Fibroblast of skin of back (primary cell): ENCODE results near the gene CADPS.

ENCODE experiments used
- DNase-seq: peaks from one replicate; pipeline ENCODE4 v3.0.0-alpha.2; 2013

Gene CADPS

DNA sequence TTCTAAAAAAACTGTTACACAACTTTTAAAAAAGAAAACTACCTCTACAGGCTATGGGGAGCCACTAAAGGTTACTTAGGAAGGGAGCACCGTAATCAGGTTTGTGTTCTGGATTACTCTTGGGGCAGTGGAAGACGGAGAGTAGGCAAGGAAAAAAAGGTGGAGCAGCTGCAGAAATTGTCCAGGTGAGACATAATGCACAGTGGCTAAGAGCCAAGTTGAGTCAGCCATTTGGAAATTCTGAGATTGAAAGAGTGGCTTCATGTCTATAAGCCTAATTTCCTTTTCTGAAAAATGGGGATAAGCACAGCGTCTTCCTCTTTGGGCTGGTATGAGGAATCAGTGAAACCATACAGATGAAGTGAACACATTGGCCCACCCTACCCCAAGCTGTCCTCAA, 195.2 kb downstream of the CADPS start:
- no peak for DNase-seq

DNA sequence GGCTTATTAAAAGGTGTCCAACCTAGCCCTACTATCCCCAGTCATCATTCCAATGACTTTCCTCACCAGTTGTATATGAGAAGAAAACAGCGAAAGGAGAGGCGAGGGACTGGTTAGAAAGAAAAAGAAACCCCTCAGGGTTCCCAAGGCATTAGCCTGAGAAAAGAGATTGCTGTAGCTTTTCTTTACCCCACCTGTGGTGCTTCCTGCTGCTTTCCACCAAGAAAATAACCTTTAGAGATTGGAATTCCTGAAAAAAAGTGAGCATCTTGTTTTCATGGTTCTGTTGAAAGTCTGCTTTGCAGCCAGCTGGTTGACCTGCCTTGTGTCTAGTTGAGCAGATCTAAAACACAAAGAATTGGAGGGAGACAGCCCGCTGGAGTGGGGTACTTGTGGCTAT, 196.4 kb downstream of the CADPS start:
- no peak for DNase-seq

DNA sequence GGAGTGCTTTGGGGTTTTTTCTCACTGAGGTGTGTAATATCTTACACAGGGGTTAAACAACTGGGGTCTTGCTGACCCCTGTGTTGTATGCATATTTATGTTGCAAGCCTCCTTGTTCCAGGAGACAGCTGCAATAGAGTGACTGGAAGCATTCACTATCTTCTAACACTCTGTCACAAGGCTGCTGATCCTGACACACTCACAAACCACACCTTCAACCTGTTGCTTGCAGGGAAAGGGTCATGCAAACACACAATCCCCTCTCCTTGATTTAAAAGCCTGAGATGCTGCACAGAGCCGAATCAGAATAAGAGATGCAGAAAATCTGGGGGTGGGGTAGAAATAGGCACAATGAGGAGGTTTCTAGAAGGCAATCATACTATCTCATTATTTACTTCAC, 197.3 kb downstream of the CADPS start:
- no peak for DNase-seq

DNA sequence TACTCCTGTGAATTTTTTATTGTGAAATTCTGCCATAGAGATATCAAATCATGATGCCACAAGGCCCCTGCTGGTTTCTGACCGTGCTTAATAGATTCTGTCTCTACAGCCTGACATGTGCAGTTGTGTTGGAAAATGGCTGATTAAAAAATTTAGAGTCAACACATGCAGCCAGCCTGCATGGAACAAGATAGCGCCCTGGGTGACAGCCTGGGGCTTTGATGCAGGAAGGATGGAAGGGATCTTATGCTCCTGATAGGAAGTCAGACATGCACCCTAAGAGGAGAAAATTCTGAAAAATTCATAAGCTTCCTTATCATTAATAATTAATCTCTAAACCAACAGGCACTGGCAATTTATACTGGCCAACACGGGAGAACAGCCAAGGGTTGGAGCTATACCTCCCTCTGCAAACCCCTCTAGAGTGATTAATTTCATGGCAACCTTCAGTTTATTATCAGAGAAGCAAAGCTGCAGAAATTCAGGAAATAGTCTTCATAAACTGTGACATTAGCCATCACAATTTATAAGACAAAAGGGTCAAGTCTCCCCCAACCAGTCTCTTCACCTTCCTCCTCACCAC, 198.4 kb downstream of the CADPS start:
- DNase-seq: no peak

DNA sequence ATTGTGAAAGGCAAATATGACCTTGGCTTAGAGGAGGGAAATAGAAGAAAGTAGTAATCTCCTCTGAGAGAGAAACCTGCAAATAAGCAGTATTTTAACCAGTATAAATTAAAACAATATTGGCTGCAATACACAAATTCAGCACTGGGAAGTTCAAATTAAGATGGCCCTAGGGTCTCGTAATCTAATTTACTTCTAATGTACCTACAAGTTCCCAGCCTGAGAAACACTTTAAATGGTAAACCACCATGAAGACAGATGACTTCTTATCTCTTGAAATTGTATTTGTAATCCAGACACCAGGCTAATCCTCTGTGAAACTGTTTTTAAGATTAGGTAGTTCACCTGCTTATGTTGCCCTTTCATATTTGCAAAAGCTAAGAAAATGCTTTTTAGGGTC, 199.7 kb downstream of the CADPS start:
- DNase-seq: no peak

DNA sequence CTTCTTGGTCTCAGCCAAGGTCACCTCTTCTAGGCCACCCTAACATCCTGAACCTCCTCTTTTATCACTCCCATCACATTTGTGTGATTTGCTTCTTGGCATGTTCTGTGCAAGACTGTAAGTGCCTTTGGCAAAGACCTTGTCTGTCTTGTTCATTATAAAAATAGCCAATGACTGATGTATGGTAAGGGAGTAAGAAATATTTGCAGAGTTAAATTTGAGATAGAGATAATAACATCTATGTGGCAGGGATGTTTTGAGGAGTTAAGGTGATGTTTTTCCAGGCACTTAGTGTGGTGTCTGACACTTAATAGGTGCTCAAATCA, 202.3 kb downstream of the CADPS start:
- no peak for DNase-seq

DNA sequence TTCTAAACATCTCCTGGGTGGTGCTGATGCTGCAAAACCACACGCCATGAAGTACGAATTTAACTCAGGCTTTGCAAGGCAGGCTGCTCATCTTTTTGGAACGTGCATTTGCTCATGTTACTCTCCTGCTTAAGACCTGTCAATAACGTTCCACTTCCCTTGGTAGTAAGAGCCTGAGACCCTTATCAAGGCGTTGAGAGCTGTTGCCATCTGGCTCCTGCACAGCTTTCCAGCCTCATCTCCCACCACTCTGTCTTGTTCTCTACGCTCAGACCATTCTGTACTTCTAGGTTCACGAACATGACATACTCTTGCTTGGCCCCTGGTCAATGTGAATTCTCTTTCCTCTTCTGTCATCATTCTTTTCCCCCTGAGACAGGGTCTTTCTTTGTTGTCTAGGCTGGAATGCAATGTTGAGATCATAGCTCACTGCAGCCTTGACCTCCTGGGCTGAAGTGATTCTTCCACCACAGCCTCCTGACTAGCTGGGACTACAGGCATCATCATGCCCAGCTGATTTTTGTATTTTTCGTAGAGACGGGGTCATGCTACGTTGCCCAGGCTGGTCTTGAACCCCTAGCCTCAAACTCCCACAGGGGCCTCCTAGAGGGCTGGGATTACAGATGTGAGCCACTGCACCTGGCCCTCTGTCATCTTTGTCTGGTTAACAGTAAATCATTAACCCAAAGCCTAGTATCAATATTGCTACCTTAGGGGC, 202.8 kb downstream of the CADPS start:
- no peak for DNase-seq

DNA sequence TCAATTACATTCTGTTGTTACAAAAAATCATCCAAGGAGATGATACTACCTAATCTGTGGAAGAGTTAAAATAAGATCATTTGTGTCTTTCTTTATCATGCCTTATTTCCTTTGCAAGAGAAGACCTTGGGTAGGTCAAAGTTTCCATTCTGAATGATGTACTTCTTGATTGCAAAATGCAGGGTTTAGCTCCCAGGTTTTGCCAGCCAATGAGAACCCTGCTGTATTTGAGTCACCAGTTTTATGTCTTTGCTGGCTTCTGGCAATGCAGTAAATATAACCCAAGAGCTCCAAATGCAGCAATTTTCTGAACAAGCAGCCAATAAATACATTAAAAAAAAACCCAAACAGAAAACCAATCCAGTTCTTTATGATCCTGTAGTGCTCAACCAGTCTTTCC, 204.9 kb downstream of the CADPS start:
- no peak for DNase-seq

DNA sequence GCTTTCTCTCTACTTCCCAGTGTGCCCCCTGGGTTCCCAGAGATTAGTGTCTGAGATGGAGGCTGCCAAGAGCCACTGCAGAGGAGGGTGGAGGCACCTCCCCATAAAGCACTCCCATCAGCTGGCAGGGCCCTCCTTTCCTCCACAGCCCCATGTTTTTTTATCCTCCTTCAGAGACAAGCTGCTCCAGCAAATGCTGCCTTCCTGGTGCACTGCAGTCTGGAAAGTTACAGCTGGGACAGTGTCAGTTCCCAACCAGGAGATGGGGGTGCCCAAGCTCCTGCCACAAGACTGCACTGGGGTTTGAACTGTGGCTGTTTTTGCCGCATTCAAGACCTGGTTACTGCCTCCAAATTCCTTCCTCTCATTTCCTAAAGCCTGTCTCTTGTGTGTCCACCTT, 206.1 kb downstream of the CADPS start:
- no peak for DNase-seq

DNA sequence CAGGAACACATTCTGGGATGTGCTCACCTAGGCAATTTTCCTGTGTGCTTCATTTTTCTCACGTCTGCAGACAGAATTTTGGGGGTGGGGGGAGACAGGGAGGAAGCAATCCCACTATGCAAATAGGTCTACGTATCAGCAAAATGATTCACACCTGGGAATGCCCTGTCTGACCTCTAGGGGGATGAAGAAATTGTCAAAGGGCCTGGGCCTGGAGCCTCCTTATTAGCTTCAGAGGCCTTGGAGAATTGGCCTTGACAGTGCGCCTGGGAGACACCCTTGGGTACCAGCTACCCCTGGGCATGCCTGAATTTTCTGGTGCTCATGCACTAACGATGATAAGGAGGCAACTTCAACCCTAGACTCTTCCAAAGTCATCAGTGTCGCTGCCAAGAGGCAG, 207.5 kb downstream of the CADPS start:
- no peak for DNase-seq

DNA sequence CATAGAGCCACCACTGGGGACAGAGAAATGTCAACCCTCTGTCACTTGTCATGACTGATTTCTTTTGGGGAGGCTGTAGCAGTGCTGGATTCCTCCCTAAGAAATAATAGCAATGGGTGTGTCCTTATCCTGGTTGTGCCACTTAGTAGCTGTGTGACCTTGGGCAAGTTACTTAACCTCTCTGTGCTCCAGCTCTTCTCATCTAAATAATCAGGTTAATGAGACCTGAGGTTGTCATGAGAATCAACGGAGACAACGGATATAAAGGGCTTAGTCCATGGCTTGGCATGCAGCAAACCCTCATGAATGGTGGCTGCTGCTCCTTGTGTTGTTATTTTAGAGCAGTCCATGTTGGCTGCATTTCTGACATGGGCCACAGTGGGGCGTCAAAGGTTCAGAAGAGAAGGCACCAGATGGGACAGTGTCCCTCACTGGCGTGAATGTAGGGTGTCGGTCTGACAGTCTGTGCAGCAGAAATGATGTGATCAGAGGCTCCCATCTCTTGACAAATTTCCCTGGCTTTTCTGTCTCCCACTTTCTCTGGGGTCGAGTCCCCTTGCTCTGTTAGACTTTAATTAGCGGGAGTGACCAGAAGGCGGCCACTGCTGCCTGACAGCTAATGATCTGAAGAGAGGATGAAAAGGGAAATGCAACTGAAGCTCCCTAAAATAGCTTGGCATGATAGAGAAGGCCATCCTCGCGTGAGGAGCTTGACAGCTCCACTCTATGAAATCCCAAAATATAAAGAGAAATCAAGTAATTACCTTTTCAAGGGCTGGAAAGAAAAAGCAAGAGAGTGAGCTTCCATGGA, 209.4 kb downstream of the CADPS start:
- peak; percentile 69 for DNase-seq

DNA sequence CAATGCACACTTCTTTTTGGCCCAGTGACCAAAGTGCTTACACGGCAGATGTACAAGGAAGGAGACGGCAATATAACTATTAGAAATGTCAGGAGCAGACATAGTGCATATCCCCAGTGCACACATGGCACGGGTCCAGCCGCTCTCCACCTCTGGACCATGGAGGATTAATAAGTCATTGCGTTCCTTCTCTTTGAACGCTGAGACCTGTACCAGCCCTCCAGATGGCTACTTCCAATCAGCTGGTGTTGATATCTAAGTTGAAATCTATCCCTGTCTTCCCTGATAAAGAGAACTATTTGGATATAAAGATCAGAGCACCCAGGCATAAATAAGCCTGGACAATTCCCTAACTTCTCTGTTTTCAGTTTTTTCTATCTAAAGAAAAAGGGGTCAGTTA, 212.5 kb downstream of the CADPS start:
- DNase-seq: no peak

DNA sequence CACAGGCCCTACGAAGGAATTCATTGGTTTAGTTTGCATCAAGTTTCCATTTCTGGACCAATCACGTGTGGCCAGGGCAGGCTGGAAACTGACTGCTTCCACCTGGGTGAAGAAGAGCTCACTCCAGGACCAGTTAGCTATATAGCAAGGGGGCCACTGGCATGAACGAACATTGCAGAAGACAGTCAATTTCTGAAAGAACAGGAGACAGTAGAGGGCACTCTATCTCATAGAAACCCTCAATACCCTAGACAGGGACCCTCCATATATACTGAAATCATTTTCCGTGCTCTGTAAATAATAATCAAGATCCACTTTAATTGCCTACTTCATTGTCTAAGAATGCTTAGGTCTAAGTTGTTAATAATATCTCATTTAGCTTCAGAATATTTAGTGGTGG, 215.6 kb downstream of the CADPS start:
- no peak for DNase-seq

DNA sequence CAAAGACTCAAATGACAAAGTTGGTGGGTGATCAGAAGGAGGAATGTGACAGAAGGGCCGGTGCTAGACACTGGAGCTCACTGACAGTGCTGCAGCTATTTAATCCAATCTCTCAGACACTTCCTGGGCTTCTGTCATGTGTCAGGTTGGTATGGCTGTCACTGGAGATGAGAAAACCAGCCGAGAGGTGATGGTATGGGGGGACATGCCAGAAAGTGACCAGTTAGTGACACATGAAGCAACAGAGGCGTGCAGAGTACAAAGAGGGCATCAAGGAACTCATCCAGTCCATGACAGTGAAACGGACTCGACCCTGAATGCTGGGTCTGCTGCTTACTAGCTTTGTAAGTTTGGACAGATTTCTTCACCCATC, 219.5 kb downstream of the CADPS start:
- DNase-seq: no peak

DNA sequence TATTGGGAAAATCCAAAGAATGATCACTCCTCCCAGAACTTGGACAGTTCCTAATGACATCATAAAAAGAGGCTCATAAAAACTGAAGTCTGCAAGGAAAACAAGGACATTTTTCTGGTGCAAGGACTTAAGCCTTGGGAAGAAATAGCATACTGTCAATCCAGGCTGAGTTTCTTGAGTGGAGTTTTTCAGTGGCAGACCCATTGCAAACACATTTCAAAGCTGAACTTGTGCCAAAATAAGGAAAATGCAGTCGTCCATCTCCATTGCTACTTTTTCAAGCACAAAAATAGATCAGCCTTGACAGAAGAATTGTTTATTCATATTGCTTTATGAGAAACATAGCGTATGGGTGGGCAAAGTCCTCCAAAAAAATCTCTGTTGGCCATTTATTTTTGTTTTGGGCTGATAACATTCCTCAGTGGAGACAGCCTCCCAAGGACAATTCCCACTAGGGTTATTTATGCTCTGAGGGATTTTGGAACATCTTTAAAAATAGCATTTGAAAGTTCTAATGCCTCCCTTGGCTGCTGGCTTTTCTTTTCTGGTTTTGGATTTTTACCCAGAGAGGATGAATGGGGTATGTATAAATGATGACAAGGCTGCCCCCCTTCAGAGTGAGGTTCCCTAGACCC, 220.0 kb downstream of the CADPS start:
- peak; percentile 6 for DNase-seq

DNA sequence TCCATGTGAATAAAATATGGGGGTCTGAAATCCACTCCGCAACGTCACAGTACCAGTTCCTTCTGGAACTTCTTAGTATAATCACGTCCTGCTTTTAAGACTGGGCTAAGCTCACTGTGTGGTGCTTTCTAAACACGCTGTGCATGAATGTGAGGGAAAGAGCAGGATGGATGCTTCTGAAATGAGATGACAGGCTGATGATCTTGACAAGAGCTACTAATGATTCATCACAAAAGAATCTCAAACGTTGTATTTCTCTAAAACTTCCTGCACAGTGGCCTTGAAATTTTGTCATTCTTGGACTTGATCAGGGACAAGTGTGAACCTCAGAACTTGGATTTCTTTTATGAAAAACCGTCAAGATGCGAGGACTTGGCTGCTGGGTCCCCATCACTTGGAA, 221.4 kb downstream of the CADPS start:
- peak; percentile 61 for DNase-seq

DNA sequence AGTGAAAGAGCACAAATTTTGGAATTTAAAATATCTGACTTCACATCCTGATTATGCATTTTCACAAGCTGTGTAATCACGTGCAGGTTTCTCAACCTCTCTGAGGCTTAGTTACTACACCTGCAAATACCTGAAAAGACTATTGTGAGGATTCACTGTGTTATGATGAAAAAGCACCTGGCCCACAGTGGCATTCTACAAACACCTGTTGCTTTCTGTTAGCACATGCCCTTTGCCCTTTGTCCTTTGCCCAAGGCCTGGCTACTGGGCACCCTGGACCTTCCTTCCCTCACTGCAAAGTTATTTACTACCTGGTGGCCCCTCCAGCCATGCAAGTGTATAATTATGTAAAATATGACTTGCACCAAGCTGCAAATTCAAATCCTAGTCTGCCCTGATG, 227.5 kb downstream of the CADPS start:
- no peak for DNase-seq

DNA sequence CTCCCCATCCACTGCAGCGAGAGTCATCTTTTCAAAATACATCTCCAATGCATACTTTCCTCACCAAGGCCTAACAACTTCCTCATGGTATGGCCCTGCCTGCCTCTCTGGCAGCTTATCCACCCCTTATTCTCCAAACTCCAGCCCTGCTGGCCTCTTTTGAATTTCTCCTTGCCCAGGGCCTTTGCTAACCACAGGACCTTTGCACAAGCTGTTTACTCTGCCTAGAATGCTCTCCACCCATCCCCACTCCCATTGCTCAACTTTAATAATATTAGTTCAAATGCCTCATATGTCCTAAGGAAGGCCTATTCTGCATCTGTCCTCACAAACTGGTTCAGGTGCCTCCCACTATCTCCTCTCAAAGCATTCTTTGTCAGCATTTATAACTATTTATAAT, 230.7 kb downstream of the CADPS start:
- DNase-seq: no peak

DNA sequence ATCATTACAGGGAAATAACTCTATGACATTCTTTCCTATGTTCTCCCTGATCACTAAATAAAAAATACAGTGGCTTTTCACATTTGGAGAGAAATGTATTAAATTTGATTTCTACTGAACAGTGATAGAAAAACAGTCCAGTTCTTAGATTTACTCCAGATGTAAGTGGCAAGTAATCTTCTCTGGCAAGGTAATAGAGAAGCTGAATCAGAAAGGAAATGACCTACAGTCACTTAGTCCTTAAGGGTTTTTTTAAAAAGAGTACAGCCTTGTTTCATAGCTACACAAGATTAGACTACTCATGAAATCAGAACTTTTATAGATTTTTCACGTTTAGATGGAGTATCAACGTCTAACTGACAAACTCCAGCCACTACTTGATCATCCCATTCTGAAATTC, 236.9 kb downstream of the CADPS start:
- DNase-seq: no peak

DNA sequence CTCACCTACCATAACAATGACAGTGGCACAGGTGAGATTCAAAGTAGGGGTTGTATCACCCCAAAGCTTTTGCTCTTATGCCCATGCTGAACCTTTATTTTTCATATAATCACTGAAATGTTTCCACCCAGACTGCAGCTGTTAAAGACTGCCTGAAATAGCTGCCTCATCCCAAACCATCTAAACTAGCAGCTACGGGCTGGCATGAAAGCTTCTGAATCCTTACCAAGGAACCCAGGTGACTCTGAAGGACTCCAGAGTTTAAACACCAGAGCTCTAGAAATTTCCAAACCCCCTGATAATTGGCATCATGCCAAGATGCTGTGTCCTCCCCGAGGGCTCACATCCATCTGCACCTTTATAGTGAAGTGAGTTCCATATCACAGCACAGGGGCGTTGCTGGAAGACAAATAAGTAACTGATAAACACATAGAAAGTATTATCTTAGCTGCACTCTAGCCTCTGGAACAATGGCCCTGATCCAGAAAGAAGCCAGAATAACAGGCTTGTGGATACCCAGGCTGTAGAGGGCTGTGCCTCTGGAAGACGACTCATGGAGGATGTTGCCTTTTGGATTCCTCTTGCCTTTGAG, 238.9 kb downstream of the CADPS start:
- DNase-seq: peak; percentile 7

DNA sequence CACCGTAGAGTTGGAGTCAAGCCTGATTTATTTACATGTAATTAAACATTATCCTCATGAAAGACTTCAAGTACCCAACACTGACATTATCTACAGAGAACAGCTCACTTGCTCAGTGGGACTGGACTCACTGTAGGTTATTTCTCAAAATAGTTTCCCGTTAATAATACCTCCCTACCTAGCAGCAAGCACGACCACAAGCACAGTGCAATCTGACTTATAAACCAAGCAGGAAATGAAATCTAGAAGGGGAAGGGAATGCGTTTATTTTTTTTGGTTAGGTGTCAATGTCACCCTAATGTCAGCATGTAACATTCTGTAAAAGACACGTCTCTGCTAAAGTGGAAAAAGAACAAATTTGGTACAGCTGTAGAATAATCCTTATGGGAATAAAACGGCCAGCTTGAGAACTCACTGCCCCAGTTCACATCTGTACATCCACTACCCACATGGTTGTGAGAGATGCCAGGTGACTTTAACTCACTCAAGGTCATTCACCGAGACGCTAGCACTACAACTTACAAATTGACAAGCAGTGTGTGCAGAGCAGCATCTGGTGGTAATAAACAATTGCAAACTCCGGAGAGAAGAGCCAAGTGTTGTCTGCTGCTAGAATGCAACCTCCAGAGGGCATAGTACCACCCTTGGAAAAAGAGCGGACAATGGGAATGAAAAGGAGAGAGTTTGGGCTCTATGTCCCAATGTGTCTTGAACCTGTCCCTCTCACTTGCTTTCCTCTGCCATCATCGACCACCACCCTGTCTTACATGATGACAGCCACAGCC, 242.5 kb downstream of the CADPS start:
- no peak for DNase-seq

DNA sequence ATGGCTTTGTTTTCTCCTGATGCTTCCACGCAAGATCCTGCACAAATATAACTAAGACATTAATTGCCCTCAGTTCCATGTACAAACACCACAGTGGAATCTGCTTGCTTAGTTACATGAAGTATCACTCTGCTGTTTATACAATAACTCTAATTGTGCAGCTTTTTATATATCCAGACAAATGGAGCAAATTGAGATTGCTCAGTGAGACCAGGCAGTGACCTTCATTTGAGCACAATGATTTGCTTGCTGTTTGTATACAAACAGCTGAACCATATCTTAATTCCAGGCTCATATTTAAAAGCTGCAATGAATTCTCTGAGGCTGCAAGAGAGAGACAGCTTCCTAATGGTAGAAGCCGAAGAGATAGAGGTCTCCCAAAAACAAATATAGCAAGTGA, 243.7 kb downstream of the CADPS start:
- DNase-seq: no peak

DNA sequence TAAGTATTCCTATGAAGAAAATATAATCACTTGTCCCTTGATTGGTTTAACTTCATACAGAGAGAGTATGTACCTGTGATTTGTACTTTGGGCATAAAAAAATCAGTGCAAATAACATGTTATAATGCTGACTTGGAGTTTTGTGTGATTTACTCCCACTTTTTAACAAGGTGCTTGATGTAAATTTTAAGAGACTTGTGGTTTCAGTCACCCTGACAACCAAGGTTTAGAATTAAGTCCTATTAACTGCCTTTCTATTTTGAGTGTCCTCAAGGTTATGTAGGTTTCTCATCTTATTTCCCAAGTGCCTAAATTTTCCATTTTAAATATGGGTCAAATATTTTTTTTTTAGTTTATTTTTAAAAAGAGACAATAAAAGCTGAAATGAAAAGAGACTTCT, 244.6 kb downstream of the CADPS start:
- no peak for DNase-seq
